Adrenal gland (tissue), 12 donors: ENCODE results near the gene PPP1R12A. TPM values are rescaled to one million over a fixed set of nuclear protein-coding genes. Genes with fewer than 3 reads are reported as not detected.
A peak's percentile ranks its signal among the peaks of the same experiment; 100 is the strongest.

Experiments used
- DNase-seq, 7 donors: peaks; one replicate each; pipeline ENCODE4 v3.0.0-alpha.2; 2019 to 2020
- H3K27ac ChIP-seq, 5 donors: fragments of 200-600 bp; sonication (generic) in 4 of 5; 1 replicate in 3 of 5; 2 replicates in 2 of 5; pipeline versions ENCODE4 v1.5.1 to v1.8.0; 2016 to 2020; ENCODE audit warnings: mild to moderate bottlenecking in 1 of 5
- H3K27me3 ChIP-seq: fragments of 200-600 bp; 2 replicates; pipeline ENCODE4 v1.8.0; 2021
- H3K36me3 ChIP-seq, 2 donors: fragments of 200-600 bp; replicated peaks in 1 of 2; 1 replicate in 1 of 2; 2 replicates in 1 of 2; pipeline versions ENCODE4 v1.5.1 to v1.8.0; 2018 to 2022
- H3K4me1 ChIP-seq, 2 donors: fragments of 200-600 bp; replicated peaks in 1 of 2; 1 replicate in 1 of 2; 2 replicates in 1 of 2; pipeline versions ENCODE4 v1.5.1 to v1.8.0; 2018 to 2021
- H3K4me3 ChIP-seq, 4 donors: fragments of 200-600 bp; sonication (generic) in 3 of 4; one replicate each; pipeline ENCODE4 v1.5.1; 2016 to 2018
- H3K9me3 ChIP-seq, 3 donors: fragments of 200-600 bp; sonication (generic) in 1 of 3; replicated peaks in 1 of 3; 1 replicate in 2 of 3; 2 replicates in 1 of 3; pipeline versions ENCODE4 v1.5.1 to v1.8.0; 2016 to 2021
- CTCF ChIP-seq, 6 experiments: fragments of 450-650 bp in 4 of 6; fragments of 200-600 bp in 2 of 6; sonication (generic) in 1 of 6; IDR thresholded peaks; 1 replicate in 5 of 6; 2 replicates in 1 of 6; pipeline versions ENCODE4 v1.5.1 to v1.8.0; 2016 to 2021; ENCODE audit warnings: antibody characterized with exemption in 6 of 6, mild to moderate bottlenecking in 2 of 6, moderate library complexity in 1 of 6
- POLR2A ChIP-seq, 2 donors: fragments of 450-650 bp; IDR thresholded peaks; one replicate each; pipeline ENCODE4 v1.6.1; 2017; ENCODE audit warnings: antibody characterized with exemption in 2 of 2, mild to moderate bottlenecking in 2 of 2, moderate library complexity in 1 of 2
- WGBS, 4 donors: extraction: QIAGEN DNeasy Blood & Tissue Kit in 2 of 4; methylation state at CpG; one replicate each; pipeline versions ENCODE4 v1.1.5 to v1.1.7; 2013 to 2017; 5-methylcytosine and 5-hydroxymethylcytosine counted together
- intact Hi-C, 2 donors: fragments of 100-400 bp; cut with DNase I; formaldehyde crosslinking; loops; one replicate each; pipeline versions ENCODE4 v1.14.1 to v1.15.0; 2022 to 2023
- polyA plus RNA-seq, 3 donors: library from polyadenylated mRNA; stranded (reverse); fragments of 200-250 nt in 2 of 3; fragments of 350-450 nt in 1 of 3; fragmentation: Illumina TruSeq in 1 of 3; extraction: RNeasy Lipid Tissue Mini Kit (QIAGEN cat#74804) in 1 of 3; gene quantifications; one replicate each; pipeline ENCODE4 v1.2.3, GENCODE V29; 2013 to 2014
- total RNA-seq, 9 donors: library from RNA; depleted of rRNA in 4 of 9; stranded (reverse); fragments of >200 nt in 4 of 9; fragments of 120-200 nt in 1 of 9; fragmentation: NEBNext Ultra II Directional in 1 of 9; extraction: Animal tissue kit (Norgen Biotek cat#: 25700) in 1 of 9; gene quantifications; one replicate each; pipeline versions ENCODE4 v1.1.0 to v1.2.4, GENCODE V29; 2013 to 2023
- donor health status: healthy with polysubstance abuse.
- donor health status: Bipolar disorder and iron deficiency.
- donor health status: DM: yes; HTN: yes; CAD: no.
- donor health status: DM: no; HTN: no; CAD: no.
- donor health status: DM: no; HTN: no; CAD: no.
- donor health status: DM: yes; HTN: yes; CAD: no.

PPP1R12A gene
- total and polyA plus RNA-seq, 12 donors = 17.0 to 93.4 (median 50.0) TPM

GRCh38 chr12:79773896-79774295, 161.0 kb downstream of the PPP1R12A start:
- no peak overlapping the region for H3K4me3 ChIP-seq
- intact Hi-C loops = no loop called here
- H3K27ac ChIP-seq = no peak overlapping the region
- peaks cover 0 to 7% (median 0%) of the 10 kb centered on the region in 3 donors for H3K9me3 ChIP-seq
- peaks cover 11 to 20% of the 10 kb centered on the region in 2 donors for H3K4me1 ChIP-seq
- TF ChIP-seq CTCF (IDR thresholded peaks at IDR 0.05) = no peak
- no peak for TF ChIP-seq POLR2A (IDR thresholded peaks at IDR 0.05)
- no peak for DNase-seq
- no peaks in the 10 kb centered on the region for H3K27me3 ChIP-seq
- H3K36me3 ChIP-seq = no peaks in the 10 kb centered on the region

- intact Hi-C loops = no loop called here
- Histone ChIP-seq H3K4me1 (peaks cover 2 to 6% of the 10 kb centered on the region in 2 donors), H3K9me3 (no peaks in the 10 kb centered on the region), H3K27me3 (no peaks in the 10 kb centered on the region), H3K27ac (peak overlapping the region in 2 of 5 donors; percentile 4 to 40), H3K36me3 (no peaks in the 10 kb centered on the region), H3K4me3 (no peak overlapping the region)
- WGBS, 4 donors = 80 to 93% (median 83%) methylated on average over 2 of the region's 2 CpGs
- DNase-seq = no peak
- TF ChIP-seq CTCF (IDR thresholded peaks at IDR 0.05) (no peak), POLR2A (IDR thresholded peaks at IDR 0.05) (no peak)
Observed at GRCh38 chr12:79769860-79770485, 164.9 kb downstream of the PPP1R12A start.

GRCh38 chr12:79769189-79769859, 165.6 kb downstream of the PPP1R12A start:
- H3K9me3 ChIP-seq = no peaks in the 10 kb centered on the region
- DNase-seq = peak in 5 of 7 donors; percentile 19 to 71 (median 42)
- peak in 4 of 6 experiments; percentile 8 to 53 (median 28) for TF ChIP-seq CTCF (IDR thresholded peaks at IDR 0.05)
- TF ChIP-seq POLR2A (IDR thresholded peaks at IDR 0.05) = no peak
- no peak overlapping the region for H3K4me3 ChIP-seq
- H3K4me1 ChIP-seq = no peaks in the 10 kb centered on the region
- H3K27ac ChIP-seq = peak overlapping the region in 3 of 5 donors; percentile 4 to 47 (median 40)
- H3K36me3 ChIP-seq = no peaks in the 10 kb centered on the region
- intact Hi-C loops = no loop called here
- no peaks in the 10 kb centered on the region for H3K27me3 ChIP-seq
- WGBS, 4 donors = 35 to 44% (median 40%) methylated on average over 5 of the region's 5 CpGs

- no peaks in the 10 kb centered on the region for H3K27me3 ChIP-seq
- TF ChIP-seq POLR2A (IDR thresholded peaks at IDR 0.05) (no peak), CTCF (IDR thresholded peaks at IDR 0.05) (no peak)
- 88 to 94% (median 91%) methylated on average over 3 of the region's 3 CpGs for WGBS, 4 donors
- DNase-seq = no peak
- no peaks in the 10 kb centered on the region for H3K9me3 ChIP-seq
- no peaks in the 10 kb centered on the region for H3K36me3 ChIP-seq
- intact Hi-C loops = no loop called here
- H3K27ac ChIP-seq = no peak overlapping the region
- no peak overlapping the region for H3K4me3 ChIP-seq
- H3K4me1 ChIP-seq = no peaks in the 10 kb centered on the region
Observed at GRCh38 chr12:79766705-79767464, 168.0 kb downstream of the PPP1R12A start.
